HG03025 (cell line): Measurements from ENCODE around the gene TPRN.

Source experiments
- ATAC-seq: cut with Tn5 transposase; IDR thresholded peaks from one replicate; pipeline ENCODE4 v1.9.1; 2021; ENCODE audit warnings: mild to moderate bottlenecking, moderate library complexity; ENCODE audit not compliant: unreplicated experiment, low FRiP score

Gene TPRN

GRCh38 chr9:137214620-137215019 lies 14.1 kb upstream of the TPRN start:
- no peak for ATAC-seq

GRCh38 chr9:137213160-137214060 lies 12.9 kb upstream of the TPRN start:
- no peak for ATAC-seq

- ATAC-seq: no peak
These were observed 12.0 kb upstream of the TPRN start for GRCh38 chr9:137212520-137212919.

GRCh38 chr9:137211532-137211931 lies 11.0 kb upstream of the TPRN start:
- no peak for ATAC-seq

- ATAC-seq: no peak
These were observed 6.1 kb upstream of the TPRN start for GRCh38 chr9:137206602-137207001.

GRCh38 chr9:137205126-137206069 lies 4.9 kb upstream of the TPRN start, which contains the start of the genes NDOR1 and TMEM203:
Gene NDOR1, plus strand, starts transcription at chr9:137205700. Its CDS starts 78 bp downstream, at chr9:137205778.
Gene TMEM203, minus strand, starts transcription at chr9:137205648. Its CDS starts 234 bp downstream, at chr9:137205414.
- no peak for ATAC-seq

- ATAC-seq: no peak
These were observed 4.2 kb upstream of the TPRN start for GRCh38 chr9:137204731-137205125.

- no peak for ATAC-seq
These were observed 2.4 kb upstream of the TPRN start for GRCh38 chr9:137202966-137203365.

- ATAC-seq: no peak
These were observed 796 bp upstream of the TPRN start for GRCh38 chr9:137201205-137201868.

GRCh38 chr9:137199411-137200121 lies 975 bp downstream of the TPRN start:
- ATAC-seq: no peak

- no peak for ATAC-seq
These were observed 1.6 kb downstream of the TPRN start for GRCh38 chr9:137198902-137199283.

GRCh38 chr9:137198051-137198901 lies 2.3 kb downstream of the TPRN start:
- ATAC-seq: no peak

GRCh38 chr9:137195525-137196220 lies 4.9 kb downstream of the TPRN start:
- no peak for ATAC-seq

GRCh38 chr9:137194909-137195308 lies 5.6 kb downstream of the TPRN start:
- ATAC-seq: no peak

- no peak for ATAC-seq
These were observed 6.2 kb downstream of the TPRN start for GRCh38 chr9:137194388-137194787.

- no peak for ATAC-seq
These were observed 6.8 kb downstream of the TPRN start for GRCh38 chr9:137193771-137194170.

GRCh38 chr9:137192859-137193258 lies 7.7 kb downstream of the TPRN start:
- no peak for ATAC-seq

GRCh38 chr9:137192448-137192780 lies 8.1 kb downstream of the TPRN start:
- no peak for ATAC-seq
